ENCODE data around the gene MAML3.

The MAML3 gene

DNA sequence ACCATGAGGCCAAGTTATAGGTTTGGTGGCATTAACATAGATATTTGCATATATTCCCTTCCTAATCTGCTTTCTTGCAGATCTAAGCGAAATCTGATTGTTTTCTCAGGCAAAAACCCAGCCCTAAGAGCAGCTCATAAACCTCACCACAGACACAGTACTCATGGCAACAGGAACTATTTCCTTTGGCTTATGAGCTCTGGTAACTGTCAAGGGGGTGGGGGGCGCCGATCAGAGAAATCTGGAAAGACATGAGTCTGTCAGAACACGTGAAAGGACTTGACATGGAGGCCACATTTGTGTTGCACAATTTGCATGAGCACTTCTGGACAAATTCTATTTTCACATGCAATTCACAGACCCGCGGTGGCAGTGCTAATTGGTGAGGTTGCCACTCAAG is 404.6 kb downstream of the MAML3 start:
- no peak overlapping the region for H3K27ac ChIP-seq (replicated peaks; ENCODE audit: low read length)
- no CpG with 5 or more reads among the region's 6 CpGs for WGBS, 2 donors (ENCODE audit: extremely low coverage in 2 of 2, insufficient read length in 2 of 2, insufficient replicate concordance in 1 of 2)
- no peaks in the 10 kb centered on the region for H3K27me3 ChIP-seq (ENCODE audit: control insufficient read depth in 3 of 3, insufficient read depth in 3 of 3, low read depth in 1 of 3, low read length in 3 of 3)

DNA sequence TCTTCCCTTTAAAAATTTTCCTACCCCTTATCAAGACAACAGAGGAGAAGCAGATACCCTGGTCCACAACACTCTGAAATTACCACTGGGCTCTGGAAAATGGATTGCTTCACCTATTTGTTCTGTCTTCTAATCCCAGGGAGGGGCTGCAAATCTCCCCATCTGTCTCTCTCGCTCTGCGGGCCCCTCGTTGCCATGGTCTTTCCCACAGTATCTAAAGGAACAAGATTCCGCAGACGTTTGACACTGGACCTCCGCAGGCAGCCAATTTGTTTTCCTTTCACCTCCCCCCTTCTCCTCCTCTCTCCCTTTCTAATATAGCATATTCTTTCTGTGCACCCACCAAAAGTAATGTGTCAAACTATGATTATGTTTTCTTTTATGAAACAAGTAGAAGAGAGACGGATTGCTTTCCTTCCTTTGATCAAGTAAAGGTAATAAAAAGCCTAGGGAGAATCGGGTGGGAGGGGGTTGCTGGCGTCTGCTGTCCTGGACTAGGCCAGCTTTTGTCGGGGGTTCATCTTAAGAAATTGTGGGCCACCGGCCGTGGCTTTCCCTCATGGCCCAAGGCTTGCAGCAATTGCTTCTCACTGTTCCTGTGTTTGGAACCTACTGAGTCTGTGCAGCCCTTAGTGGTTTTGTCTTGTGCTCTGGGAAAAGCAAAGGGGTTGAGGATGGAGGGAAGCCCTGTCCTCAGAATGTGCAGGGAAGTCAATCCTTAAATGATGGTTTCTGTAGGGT is 407.4 kb downstream of the MAML3 start:
- DNase-seq (ENCODE audit: low spot score): no peak
- H3K4me2 ChIP-seq (ENCODE audit: insufficient read depth, low read length, poor library complexity, severe bottlenecking): no peak overlapping the region
- H3K23ac ChIP-seq (ENCODE audit: low read depth, low read length, poor library complexity): no peak overlapping the region
- WGBS, 2 donors (ENCODE audit: extremely low coverage in 2 of 2, insufficient read length in 2 of 2, insufficient replicate concordance in 1 of 2): no CpG with 5 or more reads among the region's 12 CpGs
- no peak overlapping the region for H2BK5ac ChIP-seq (ENCODE audit: low read length)
- no peaks in the 10 kb centered on the region for H3K9me3 ChIP-seq (replicated peaks in 1 of 2; ENCODE audit: control insufficient read depth in 2 of 2, insufficient read depth in 1 of 2, low read depth in 1 of 2, low read length in 2 of 2)
- no peak overlapping the region for H2BK15ac ChIP-seq (ENCODE audit: low read length)
- no peak overlapping the region for H2BK12ac ChIP-seq (ENCODE audit: low read length)
- peak overlapping the region in 1 of 2 donors; percentile 37 for H3K4me3 ChIP-seq (ENCODE audit: low read length in 2 of 2)
- H3K36me3 ChIP-seq (replicated peaks in 1 of 2; ENCODE audit: control insufficient read depth in 2 of 2, insufficient read depth in 2 of 2, low read length in 2 of 2): no peaks in the 10 kb centered on the region
- no peak overlapping the region for H4K8ac ChIP-seq (ENCODE audit: low read depth, low read length)
- no peak overlapping the region for H3K4ac ChIP-seq (ENCODE audit: low read length)
- H3K79me1 ChIP-seq (ENCODE audit: low read depth, low read length): no peaks in the 10 kb centered on the region
- peak overlapping the region; percentile 78 for H2AFZ ChIP-seq (ENCODE audit: low read length)
- peak overlapping the region; percentile 52 for H3K27ac ChIP-seq (replicated peaks; ENCODE audit: low read length)
- H3K27me3 ChIP-seq (ENCODE audit: control insufficient read depth in 3 of 3, insufficient read depth in 3 of 3, low read depth in 1 of 3, low read length in 3 of 3): no peaks in the 10 kb centered on the region
- H3K18ac ChIP-seq (ENCODE audit: low read length): peak overlapping the region; percentile 5
- H2BK120ac ChIP-seq (ENCODE audit: low read depth, low read length): peak overlapping the region; percentile 56
- H3K4me1 ChIP-seq (ENCODE audit: control insufficient read depth in 2 of 2, insufficient read depth in 1 of 2, low read depth in 1 of 2, low read length in 2 of 2): peaks cover 13 to 35% of the 10 kb centered on the region in 2 donors
- no peak overlapping the region for H4K91ac ChIP-seq (ENCODE audit: low read depth, low read length, poor library complexity)
- H3K9ac ChIP-seq (ENCODE audit: low read depth, low read length, poor library complexity): no peak overlapping the region
- H3K14ac ChIP-seq (ENCODE audit: low read length): no peak overlapping the region
- H2AK5ac ChIP-seq (ENCODE audit: low read depth, low read length): no peak overlapping the region

More for the DNA sequence above, 404.6 kb downstream of the MAML3 start:
- H3K36me3 ChIP-seq (replicated peaks in 1 of 2; ENCODE audit: control insufficient read depth in 2 of 2, insufficient read depth in 2 of 2, low read length in 2 of 2): no peaks in the 10 kb centered on the region
- H3K18ac ChIP-seq (ENCODE audit: low read length): no peak overlapping the region
- no peak overlapping the region for H2BK12ac ChIP-seq (ENCODE audit: low read length)
- no peak overlapping the region for H3K23ac ChIP-seq (ENCODE audit: low read depth, low read length, poor library complexity)
- H3K4me3 ChIP-seq (ENCODE audit: low read length in 2 of 2): no peak overlapping the region
- no peak overlapping the region for H2BK15ac ChIP-seq (ENCODE audit: low read length)
- no peak overlapping the region for H2BK120ac ChIP-seq (ENCODE audit: low read depth, low read length)
- H3K4ac ChIP-seq (ENCODE audit: low read length): no peak overlapping the region
- no peak overlapping the region for H4K8ac ChIP-seq (ENCODE audit: low read depth, low read length)
- H3K9me3 ChIP-seq (replicated peaks in 1 of 2; ENCODE audit: control insufficient read depth in 2 of 2, insufficient read depth in 1 of 2, low read depth in 1 of 2, low read length in 2 of 2): no peaks in the 10 kb centered on the region
- H2AFZ ChIP-seq (ENCODE audit: low read length): no peak overlapping the region
- H2BK5ac ChIP-seq (ENCODE audit: low read length): no peak overlapping the region
- no peak for DNase-seq (ENCODE audit: low spot score)
- H3K79me1 ChIP-seq (ENCODE audit: low read depth, low read length): no peaks in the 10 kb centered on the region
- H3K14ac ChIP-seq (ENCODE audit: low read length): no peak overlapping the region
- no peak overlapping the region for H3K9ac ChIP-seq (ENCODE audit: low read depth, low read length, poor library complexity)
- peaks cover 13 to 35% of the 10 kb centered on the region in 2 donors for H3K4me1 ChIP-seq (ENCODE audit: control insufficient read depth in 2 of 2, insufficient read depth in 1 of 2, low read depth in 1 of 2, low read length in 2 of 2)
- no peak overlapping the region for H4K91ac ChIP-seq (ENCODE audit: low read depth, low read length, poor library complexity)
- H3K4me2 ChIP-seq (ENCODE audit: insufficient read depth, low read length, poor library complexity, severe bottlenecking): no peak overlapping the region
- H2AK5ac ChIP-seq (ENCODE audit: low read depth, low read length): no peak overlapping the region

DNA sequence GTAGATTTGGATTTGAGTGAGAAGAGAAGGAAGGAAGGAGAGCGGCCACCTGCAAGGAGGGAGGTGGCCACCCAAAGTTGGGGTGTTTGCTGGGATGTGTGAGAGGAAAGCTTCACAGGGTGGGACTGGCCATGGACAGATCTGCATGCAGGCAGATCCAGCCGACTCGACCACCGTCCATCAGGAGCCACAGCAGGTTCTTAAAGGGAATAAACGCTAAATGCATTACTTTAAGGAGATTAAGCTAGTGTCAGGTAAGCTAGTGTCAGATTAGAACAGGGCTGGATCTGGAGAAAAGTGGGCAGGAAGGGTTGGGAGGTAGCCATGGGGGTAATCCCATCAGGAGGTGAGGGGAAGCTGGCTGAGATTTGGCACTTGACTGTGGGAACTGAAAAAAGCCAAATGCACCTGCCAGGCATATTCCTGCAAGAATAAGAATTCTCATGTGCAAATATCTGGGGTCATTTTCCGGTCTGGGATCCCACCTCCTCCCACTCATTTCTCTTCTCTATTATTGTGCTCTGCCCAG is 408.8 kb downstream of the MAML3 start:
- no peak overlapping the region for H3K27ac ChIP-seq (replicated peaks; ENCODE audit: low read length)
- H2BK120ac ChIP-seq (ENCODE audit: low read depth, low read length): no peak overlapping the region
- H4K91ac ChIP-seq (ENCODE audit: low read depth, low read length, poor library complexity): no peak overlapping the region
- H3K4me2 ChIP-seq (ENCODE audit: insufficient read depth, low read length, poor library complexity, severe bottlenecking): no peak overlapping the region
- H3K18ac ChIP-seq (ENCODE audit: low read length): peak overlapping the region; percentile 53
- no peak for DNase-seq (ENCODE audit: low spot score)
- no peak overlapping the region for H2BK12ac ChIP-seq (ENCODE audit: low read length)
- no peak overlapping the region for H3K14ac ChIP-seq (ENCODE audit: low read length)
- peaks cover 15 to 33% of the 10 kb centered on the region in 2 donors for H3K4me1 ChIP-seq (ENCODE audit: control insufficient read depth in 2 of 2, insufficient read depth in 1 of 2, low read depth in 1 of 2, low read length in 2 of 2)
- no peak overlapping the region for H2BK5ac ChIP-seq (ENCODE audit: low read length)
- H2AK5ac ChIP-seq (ENCODE audit: low read depth, low read length): no peak overlapping the region
- no peaks in the 10 kb centered on the region for H3K27me3 ChIP-seq (ENCODE audit: control insufficient read depth in 3 of 3, insufficient read depth in 3 of 3, low read depth in 1 of 3, low read length in 3 of 3)
- WGBS, 2 donors (ENCODE audit: extremely low coverage in 2 of 2, insufficient read length in 2 of 2, insufficient replicate concordance in 1 of 2): no CpG with 5 or more reads among the region's 6 CpGs
- no peak overlapping the region for H3K4me3 ChIP-seq (ENCODE audit: low read length in 2 of 2)
- H3K79me1 ChIP-seq (ENCODE audit: low read depth, low read length): no peaks in the 10 kb centered on the region
- no peak overlapping the region for H3K4ac ChIP-seq (ENCODE audit: low read length)
- H3K9me3 ChIP-seq (replicated peaks in 1 of 2; ENCODE audit: control insufficient read depth in 2 of 2, insufficient read depth in 1 of 2, low read depth in 1 of 2, low read length in 2 of 2): no peaks in the 10 kb centered on the region
- no peak overlapping the region for H4K8ac ChIP-seq (ENCODE audit: low read depth, low read length)
- no peak overlapping the region for H2AFZ ChIP-seq (ENCODE audit: low read length)
- no peaks in the 10 kb centered on the region for H3K36me3 ChIP-seq (replicated peaks in 1 of 2; ENCODE audit: control insufficient read depth in 2 of 2, insufficient read depth in 2 of 2, low read length in 2 of 2)
- no peak overlapping the region for H3K23ac ChIP-seq (ENCODE audit: low read depth, low read length, poor library complexity)
- no peak overlapping the region for H2BK15ac ChIP-seq (ENCODE audit: low read length)
- H3K9ac ChIP-seq (ENCODE audit: low read depth, low read length, poor library complexity): no peak overlapping the region

DNA sequence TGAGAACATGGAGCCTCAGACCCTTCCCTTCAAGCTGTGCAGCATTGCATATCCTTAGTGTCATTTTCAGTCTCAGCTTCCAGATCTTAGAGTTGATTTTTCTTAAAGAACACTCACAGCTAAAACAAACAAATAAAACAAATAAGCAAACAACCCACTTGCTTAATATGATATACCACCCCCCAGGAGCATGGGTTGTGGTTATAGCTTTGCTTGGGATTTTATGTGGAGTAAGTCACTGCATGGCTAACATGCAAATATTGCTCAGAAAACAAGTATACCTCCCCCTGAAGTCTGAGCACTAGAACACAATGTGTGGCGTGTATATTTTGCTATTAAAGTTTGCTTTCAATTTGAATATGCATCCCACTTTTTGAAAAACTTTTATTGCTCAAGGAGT is 409.8 kb downstream of the MAML3 start:
- H4K8ac ChIP-seq (ENCODE audit: low read depth, low read length): no peak overlapping the region
- H3K14ac ChIP-seq (ENCODE audit: low read length): no peak overlapping the region
- no peak overlapping the region for H3K4me2 ChIP-seq (ENCODE audit: insufficient read depth, low read length, poor library complexity, severe bottlenecking)
- H3K9ac ChIP-seq (ENCODE audit: low read depth, low read length, poor library complexity): no peak overlapping the region
- no peaks in the 10 kb centered on the region for H3K36me3 ChIP-seq (replicated peaks in 1 of 2; ENCODE audit: control insufficient read depth in 2 of 2, insufficient read depth in 2 of 2, low read length in 2 of 2)
- H2BK5ac ChIP-seq (ENCODE audit: low read length): no peak overlapping the region
- no peak overlapping the region for H4K91ac ChIP-seq (ENCODE audit: low read depth, low read length, poor library complexity)
- H3K23ac ChIP-seq (ENCODE audit: low read depth, low read length, poor library complexity): no peak overlapping the region
- no peak overlapping the region for H3K4ac ChIP-seq (ENCODE audit: low read length)
- H3K79me1 ChIP-seq (ENCODE audit: low read depth, low read length): no peaks in the 10 kb centered on the region
- DNase-seq (ENCODE audit: low spot score): no peak
- peaks cover 13 to 24% of the 10 kb centered on the region in 2 donors for H3K4me1 ChIP-seq (ENCODE audit: control insufficient read depth in 2 of 2, insufficient read depth in 1 of 2, low read depth in 1 of 2, low read length in 2 of 2)
- H3K18ac ChIP-seq (ENCODE audit: low read length): no peak overlapping the region
- WGBS, 2 donors (ENCODE audit: extremely low coverage in 2 of 2, insufficient read length in 2 of 2, insufficient replicate concordance in 1 of 2): no CpG with 5 or more reads among the region's 1 CpG
- no peak overlapping the region for H2AFZ ChIP-seq (ENCODE audit: low read length)
- no peak overlapping the region for H2AK5ac ChIP-seq (ENCODE audit: low read depth, low read length)
- H3K9me3 ChIP-seq (replicated peaks in 1 of 2; ENCODE audit: control insufficient read depth in 2 of 2, insufficient read depth in 1 of 2, low read depth in 1 of 2, low read length in 2 of 2): no peaks in the 10 kb centered on the region
- H3K4me3 ChIP-seq (ENCODE audit: low read length in 2 of 2): no peak overlapping the region
- no peak overlapping the region for H3K27ac ChIP-seq (replicated peaks; ENCODE audit: low read length)
- no peak overlapping the region for H2BK12ac ChIP-seq (ENCODE audit: low read length)
- no peak overlapping the region for H2BK120ac ChIP-seq (ENCODE audit: low read depth, low read length)
- no peaks in the 10 kb centered on the region for H3K27me3 ChIP-seq (ENCODE audit: control insufficient read depth in 3 of 3, insufficient read depth in 3 of 3, low read depth in 1 of 3, low read length in 3 of 3)
- no peak overlapping the region for H2BK15ac ChIP-seq (ENCODE audit: low read length)
